H1 (cell line): ENCODE measurements around the gene NARS2.

Source experiments
- KDM5A ChIP-seq: fragments of 200-600 bp; IDR thresholded peaks from 2 replicates; pipeline ENCODE4 v1.7.1; 2012; ENCODE audit warnings: mild to moderate bottlenecking, low read length, inconsistent platforms, mixed read lengths
- POLR2AphosphoS5 ChIP-seq: IDR thresholded peaks from 2 replicates; pipeline ENCODE4 v1.6.1; 2011; ENCODE audit warnings: low read depth, low read length
- SAP30 ChIP-seq: fragments of 300-600 bp; sonication (generic); IDR thresholded peaks from 2 replicates; pipeline ENCODE4 v1.7.1; 2012; ENCODE audit warnings: low read length, moderate library complexity, mild to moderate bottlenecking, inconsistent platforms; ENCODE audit not compliant: insufficient read depth, insufficient replicate concordance

GRCh38 chr11:78606667-78607066, 32.0 kb upstream of the NARS2 start:
- no peak for TF ChIP-seq SAP30
- no peak for TF ChIP-seq KDM5A
- TF ChIP-seq POLR2AphosphoS5 = no peak
